Ishikawa (cell line): ENCODE data around the gene CDC42EP4.

Experiments
- CEBPB ChIP-seq: IDR thresholded peaks from 2 replicates; pipeline ENCODE4 v1.6.1; 2012
- CREB1 ChIP-seq: IDR thresholded peaks from 2 replicates; pipeline ENCODE4 v1.6.1; 2012; ENCODE audit warnings: low read depth
- EGR1 ChIP-seq: IDR thresholded peaks from 2 replicates; pipeline ENCODE4 v1.6.1; 2012
- EP300 ChIP-seq: IDR thresholded peaks from 2 replicates; pipeline ENCODE4 v1.6.1; 2012; ENCODE audit warnings: borderline replicate concordance
- FOXM1 ChIP-seq: IDR thresholded peaks from 2 replicates; pipeline ENCODE4 v1.6.1; 2012; ENCODE audit warnings: low read depth, borderline replicate concordance
- MAX ChIP-seq: IDR thresholded peaks from 2 replicates; pipeline ENCODE4 v1.6.1; 2012
- RAD21 ChIP-seq: IDR thresholded peaks from 2 replicates; pipeline ENCODE4 v1.6.1; 2012; ENCODE audit warnings: low read depth
- REST ChIP-seq: IDR thresholded peaks from 2 replicates; pipeline ENCODE4 v1.6.1; 2012; ENCODE audit warnings: low read depth, mild to moderate bottlenecking
- TAF1 ChIP-seq: IDR thresholded peaks from 2 replicates; pipeline ENCODE4 v1.6.1; 2012; ENCODE audit warnings: low read depth, mild to moderate bottlenecking
- TCF12 ChIP-seq: IDR thresholded peaks from 2 replicates; pipeline ENCODE4 v1.6.1; 2012; ENCODE audit warnings: low read depth
- TEAD4 ChIP-seq: IDR thresholded peaks from 2 replicates; pipeline ENCODE4 v1.6.1; 2012
- USF1 ChIP-seq: IDR thresholded peaks from 2 replicates; pipeline ENCODE4 v1.6.1; 2012
- YY1 ChIP-seq: IDR thresholded peaks from 2 replicates; pipeline ENCODE4 v1.6.1; 2012; ENCODE audit warnings: low read depth
- ZBTB7A ChIP-seq: IDR thresholded peaks from 2 replicates; pipeline ENCODE4 v1.6.1; 2012; ENCODE audit warnings: low read depth

GRCh38 chr17:73307130-73307529 lies 4.7 kb downstream of the CDC42EP4 start:
- TF ChIP-seq EP300, result no peak
- TF ChIP-seq TCF12, result peak; percentile 49; the same call in 1 of the 2 replicates
- TF ChIP-seq ZBTB7A, result peak; percentile 79; the same call in 1 of the 2 replicates
- no peak for TF ChIP-seq REST
- no peak for TF ChIP-seq TEAD4
- TF ChIP-seq MAX, result 0 out of 2 replicates have a peak, but pooled peaks have one; percentile 10
- no peak for TF ChIP-seq RAD21
- no peak for TF ChIP-seq TAF1
- TF ChIP-seq FOXM1, result no peak
- TF ChIP-seq CEBPB, result no peak
- no peak for TF ChIP-seq EGR1
- no peak for TF ChIP-seq CREB1
- no peak for TF ChIP-seq USF1
- TF ChIP-seq YY1, result no peak
